MM.1S (cell line): ENCODE results near the gene ENGASE.

Source experiments
- DNase-seq: peaks from one replicate; pipeline ENCODE4 v3.0.0-alpha.2; 2015
- H2AFZ ChIP-seq: fragments of 300-600 bp; sonication (generic); 2 replicates; pipeline ENCODE4 v1.6.0; 2016; ENCODE audit warnings: antibody characterized with exemption, low read length
- H3F3A ChIP-seq: fragments of 300-600 bp; sonication (generic); 2 replicates; pipeline ENCODE4 v1.6.1; 2016; ENCODE audit warnings: mild to moderate bottlenecking, antibody characterized with exemption, low read length, moderate library complexity, mixed read lengths; ENCODE audit not compliant: insufficient read depth
- H3K27ac ChIP-seq: fragments of 300-600 bp; sonication (generic); 2 replicates; pipeline ENCODE4 v1.5.1; 2016; ENCODE audit warnings: mild to moderate bottlenecking, low read length
- H3K27me3 ChIP-seq: fragments of 300-600 bp; sonication (generic); replicated peaks from 2 replicates; pipeline ENCODE4 v1.6.0; 2016; ENCODE audit warnings: low read length; ENCODE audit not compliant: insufficient read depth
- H3K36me3 ChIP-seq: fragments of 300-600 bp; sonication (generic); replicated peaks from 2 replicates; pipeline ENCODE4 v1.6.1; 2016; ENCODE audit warnings: mild to moderate bottlenecking, low read length, mixed read lengths; ENCODE audit not compliant: insufficient read depth
- H3K4me1 ChIP-seq: fragments of 300-600 bp; sonication (generic); 2 replicates; pipeline ENCODE4 v1.6.1; 2016; ENCODE audit warnings: low read length, mixed read lengths
- H3K4me2 ChIP-seq: fragments of 300-600 bp; sonication (generic); 2 replicates; pipeline ENCODE4 v1.6.0; 2016; ENCODE audit warnings: low read depth, low read length
- H3K4me3 ChIP-seq: fragments of 300-600 bp; sonication (generic); 2 replicates; pipeline ENCODE4 v1.5.1; 2016; ENCODE audit warnings: low read length, mixed read lengths
- H3K79me2 ChIP-seq: fragments of 300-600 bp; sonication (generic); 2 replicates; pipeline ENCODE4 v1.6.1; 2016; ENCODE audit warnings: mixed run types, low read length, mixed read lengths
- H3K9ac ChIP-seq: fragments of 300-600 bp; sonication (generic); 2 replicates; pipeline ENCODE4 v1.6.1; 2016; ENCODE audit warnings: low read length, mixed read lengths
- H3K9me2 ChIP-seq: fragments of 300-600 bp; sonication (generic); replicated peaks from 2 replicates; pipeline ENCODE4 v1.6.1; 2016; ENCODE audit warnings: mild to moderate bottlenecking, low read length, mixed read lengths; ENCODE audit not compliant: insufficient read depth
- H3K9me3 ChIP-seq: fragments of 300-600 bp; sonication (generic); replicated peaks from 2 replicates; pipeline ENCODE4 v1.6.1; 2016; ENCODE audit warnings: mild to moderate bottlenecking, low read length, mixed read lengths; ENCODE audit not compliant: insufficient read depth
- H4K20me1 ChIP-seq: fragments of 300-600 bp; sonication (generic); 2 replicates; pipeline ENCODE4 v1.6.1; 2016; ENCODE audit warnings: mild to moderate bottlenecking, low read length, moderate library complexity, mixed read lengths; ENCODE audit not compliant: insufficient read depth
- CTCF ChIP-seq: fragments of 300-600 bp; sonication (generic); IDR thresholded peaks from 2 replicates; pipeline ENCODE4 v1.5.1; 2016; ENCODE audit warnings: antibody characterized with exemption, low read length, mixed read lengths
- EZH2 ChIP-seq: fragments of 300-600 bp; sonication (generic); optimal IDR thresholded peaks from 2 replicates; pipeline ENCODE3; 2017; ENCODE audit warnings: low read depth, mild to moderate bottlenecking, antibody characterized with exemption, low read length, mixed read lengths
- EZH2phosphoT487 ChIP-seq: fragments of 300-600 bp; sonication (generic); IDR thresholded peaks from 2 replicates; pipeline ENCODE4 v1.6.1; 2018; ENCODE audit warnings: antibody characterized with exemption, low read length

Gene ENGASE

GRCh38 chr17:79082311-79083190 is 7.9 kb downstream of the ENGASE start:
- Histone ChIP-seq H3K4me2 (no peak overlapping the region), H3K36me3 (no peaks in the 10 kb centered on the region), H3K27me3 (peaks cover 7% of the 10 kb centered on the region), H2AFZ (no peak overlapping the region), H3K9me2 (no peaks in the 10 kb centered on the region), H4K20me1 (no peaks in the 10 kb centered on the region), H3K4me3 (no peak overlapping the region), H3K9ac (no peak overlapping the region), H3K27ac (no peak overlapping the region), H3K4me1 (no peaks in the 10 kb centered on the region), H3F3A (no peaks in the 10 kb centered on the region), H3K79me2 (no peaks in the 10 kb centered on the region), H3K9me3 (no peaks in the 10 kb centered on the region)
- TF ChIP-seq CTCF (peak; percentile 74), EZH2phosphoT487 (no peak)
- DNase-seq, result no peak

GRCh38 chr17:79083191-79083971 is 8.8 kb downstream of the ENGASE start:
- no peaks in the 10 kb centered on the region for H3K36me3 ChIP-seq
- TF ChIP-seq CTCF (no peak), EZH2phosphoT487 (no peak), EZH2 (no peak)

GRCh38 chr17:79084291-79085153 is 9.9 kb downstream of the ENGASE start:
- Histone ChIP-seq H3K9ac (no peak overlapping the region), H3K79me2 (no peaks in the 10 kb centered on the region)
- no peak for DNase-seq

More at GRCh38 chr17:79083191-79083971, 8.8 kb downstream of the ENGASE start:
- H3K9me3 ChIP-seq, result no peaks in the 10 kb centered on the region
- no peaks in the 10 kb centered on the region for H4K20me1 ChIP-seq
- DNase-seq, result no peak
- H3F3A ChIP-seq, result no peaks in the 10 kb centered on the region
- peaks cover 11% of the 10 kb centered on the region for H3K27me3 ChIP-seq
- no peak overlapping the region for H3K4me3 ChIP-seq
- no peaks in the 10 kb centered on the region for H3K9me2 ChIP-seq
- no peaks in the 10 kb centered on the region for H3K4me1 ChIP-seq
- no peak overlapping the region for H2AFZ ChIP-seq
- H3K4me2 ChIP-seq, result no peak overlapping the region
- H3K9ac ChIP-seq, result no peak overlapping the region
- no peaks in the 10 kb centered on the region for H3K79me2 ChIP-seq
- no peak overlapping the region for H3K27ac ChIP-seq

More at GRCh38 chr17:79084291-79085153, 9.9 kb downstream of the ENGASE start:
- no peaks in the 10 kb centered on the region for H3K9me2 ChIP-seq
- peaks cover 11% of the 10 kb centered on the region for H3K27me3 ChIP-seq
- TF ChIP-seq EZH2phosphoT487 (no peak), CTCF (no peak), EZH2 (no peak)
- no peak overlapping the region for H3K4me2 ChIP-seq
- no peak overlapping the region for H3K27ac ChIP-seq
- no peaks in the 10 kb centered on the region for H3K4me1 ChIP-seq
- no peaks in the 10 kb centered on the region for H3F3A ChIP-seq
- H3K4me3 ChIP-seq, result no peak overlapping the region
- H2AFZ ChIP-seq, result no peak overlapping the region
- no peaks in the 10 kb centered on the region for H3K36me3 ChIP-seq
- no peaks in the 10 kb centered on the region for H4K20me1 ChIP-seq
- H3K9me3 ChIP-seq, result no peaks in the 10 kb centered on the region
